Chondrocyte (in vitro differentiated cells): Measurements from ENCODE around the gene NUDT15. TPM values are rescaled to one million over a fixed set of nuclear protein-coding genes. Genes with fewer than 3 reads are reported as not detected.
A peak's percentile ranks its signal among the peaks of the same experiment; 100 is the strongest.

Experiments used
- DNase-seq: peaks from one replicate; pipeline ENCODE4 v3.0.0; 2021; ENCODE audit warnings: mixed read lengths, low spot score
- H3K27ac Mint-ChIP-seq: one replicate; pipeline ENCODE4 v1.8.0; 2021; ENCODE audit warnings: mild to moderate bottlenecking, moderate library complexity, mixed read lengths; ENCODE audit not compliant: unreplicated experiment
- H3K27me3 Mint-ChIP-seq: 2 replicates; pipeline ENCODE4 v1.8.0; 2021; ENCODE audit warnings: low read depth, mixed read lengths
- H3K36me3 Mint-ChIP-seq: 2 replicates; pipeline ENCODE4 v1.8.0; 2021; ENCODE audit warnings: low read depth, mixed read lengths
- H3K4me1 Mint-ChIP-seq: 2 replicates; pipeline ENCODE4 v1.8.0; 2021; ENCODE audit warnings: low read depth, mild to moderate bottlenecking, mixed read lengths
- H3K4me3 Mint-ChIP-seq: one replicate; pipeline ENCODE4 v1.8.0; 2021; ENCODE audit warnings: mild to moderate bottlenecking, moderate library complexity, mixed read lengths; ENCODE audit not compliant: unreplicated experiment
- H3K9me3 Mint-ChIP-seq: 2 replicates; pipeline ENCODE4 v1.8.0; 2021; ENCODE audit warnings: low read depth, mixed read lengths
- total RNA-seq: library from RNA; stranded (reverse); gene quantifications from 3 replicates; pipeline ENCODE4 v1.2.1, GENCODE V29; 2021
- TF ChIP-seq, protein P1 (sequence below): fragments of 200-600 bp; sonication (generic); IDR thresholded peaks from 2 replicates; pipeline ENCODE4 v1.5.0; 2021; ENCODE audit warnings: antibody characterized with exemption, mild to moderate bottlenecking, moderate library complexity

Gene NUDT15
- total RNA-seq, 1 donor from 2014 or later = 9.9 TPM

DNA sequence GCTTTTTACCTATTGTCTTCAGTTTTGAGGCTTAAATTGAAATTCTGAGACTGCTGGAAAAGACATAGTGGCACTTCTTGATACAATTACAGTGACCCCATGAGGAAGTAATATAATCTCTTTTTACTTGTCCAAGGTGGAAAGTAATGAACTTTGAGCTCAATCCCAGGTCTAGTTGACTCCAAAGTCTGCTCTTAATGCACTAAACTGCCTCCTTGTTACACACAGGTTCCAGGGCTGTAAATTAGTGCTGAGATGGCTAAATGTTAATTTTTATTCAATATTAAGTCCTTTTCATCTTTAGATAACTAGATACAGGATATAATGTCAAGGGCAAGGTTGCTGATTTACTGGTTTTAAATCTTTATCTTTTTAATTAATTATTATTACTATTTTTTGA, 2.5 kb downstream of the NUDT15 start:
- DNase-seq = no peak
- TF ChIP-seq, protein P1, sequence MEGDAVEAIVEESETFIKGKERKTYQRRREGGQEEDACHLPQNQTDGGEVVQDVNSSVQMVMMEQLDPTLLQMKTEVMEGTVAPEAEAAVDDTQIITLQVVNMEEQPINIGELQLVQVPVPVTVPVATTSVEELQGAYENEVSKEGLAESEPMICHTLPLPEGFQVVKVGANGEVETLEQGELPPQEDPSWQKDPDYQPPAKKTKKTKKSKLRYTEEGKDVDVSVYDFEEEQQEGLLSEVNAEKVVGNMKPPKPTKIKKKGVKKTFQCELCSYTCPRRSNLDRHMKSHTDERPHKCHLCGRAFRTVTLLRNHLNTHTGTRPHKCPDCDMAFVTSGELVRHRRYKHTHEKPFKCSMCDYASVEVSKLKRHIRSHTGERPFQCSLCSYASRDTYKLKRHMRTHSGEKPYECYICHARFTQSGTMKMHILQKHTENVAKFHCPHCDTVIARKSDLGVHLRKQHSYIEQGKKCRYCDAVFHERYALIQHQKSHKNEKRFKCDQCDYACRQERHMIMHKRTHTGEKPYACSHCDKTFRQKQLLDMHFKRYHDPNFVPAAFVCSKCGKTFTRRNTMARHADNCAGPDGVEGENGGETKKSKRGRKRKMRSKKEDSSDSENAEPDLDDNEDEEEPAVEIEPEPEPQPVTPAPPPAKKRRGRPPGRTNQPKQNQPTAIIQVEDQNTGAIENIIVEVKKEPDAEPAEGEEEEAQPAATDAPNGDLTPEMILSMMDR = no peak
- no peak overlapping the region for H3K4me3 Mint-ChIP-seq
- no peaks in the 10 kb centered on the region for H3K27me3 Mint-ChIP-seq
- no peaks in the 10 kb centered on the region for H3K9me3 Mint-ChIP-seq
- H3K27ac Mint-ChIP-seq = no peak overlapping the region
- peaks cover 55% of the 10 kb centered on the region for H3K4me1 Mint-ChIP-seq
- H3K36me3 Mint-ChIP-seq = no peaks in the 10 kb centered on the region

DNA sequence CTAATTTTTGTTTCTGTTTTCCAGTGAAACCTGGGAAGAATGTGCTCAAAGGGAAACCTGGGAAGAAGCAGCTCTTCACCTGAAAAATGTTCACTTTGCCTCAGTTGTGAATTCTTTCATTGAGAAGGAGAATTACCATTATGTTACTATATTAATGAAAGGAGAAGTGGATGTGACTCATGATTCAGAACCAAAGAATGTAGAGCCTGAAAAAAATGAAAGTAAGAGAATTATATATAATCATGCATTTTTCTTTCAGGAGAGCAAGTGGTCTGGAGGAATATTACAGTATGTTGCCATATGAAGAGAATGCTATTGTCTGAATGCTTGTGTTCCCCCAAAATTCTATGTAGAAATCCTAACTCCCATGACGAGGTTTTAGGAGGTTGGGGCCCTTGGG, 3.4 kb downstream of the NUDT15 start:
- peak overlapping the region; percentile 60 for H3K27ac Mint-ChIP-seq
- TF ChIP-seq, protein P1 = no peak
- no peaks in the 10 kb centered on the region for H3K27me3 Mint-ChIP-seq
- H3K36me3 Mint-ChIP-seq = no peaks in the 10 kb centered on the region
- H3K9me3 Mint-ChIP-seq = no peaks in the 10 kb centered on the region
- H3K4me3 Mint-ChIP-seq = no peak overlapping the region
- H3K4me1 Mint-ChIP-seq = peaks cover 55% of the 10 kb centered on the region
- DNase-seq = no peak

DNA sequence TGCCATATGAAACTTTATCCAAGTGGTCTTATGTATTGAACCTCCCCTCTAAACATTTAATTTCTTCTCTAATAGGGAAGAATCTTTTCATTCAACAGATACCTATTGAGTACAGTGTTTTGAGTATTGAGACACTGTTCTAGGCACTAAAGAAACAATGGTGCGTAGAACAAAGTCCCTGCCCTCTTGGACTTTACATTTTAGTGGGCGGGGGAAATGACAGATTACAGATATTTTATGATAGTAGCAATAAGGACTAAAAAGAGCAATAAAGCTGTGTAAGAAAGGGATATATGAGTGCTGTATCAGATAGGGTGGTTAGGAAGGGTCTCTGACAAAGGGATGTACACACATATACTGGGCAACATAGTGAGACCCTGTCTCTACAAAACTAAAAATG, 5.4 kb downstream of the NUDT15 start:
- H3K4me3 Mint-ChIP-seq = no peak overlapping the region
- no peaks in the 10 kb centered on the region for H3K27me3 Mint-ChIP-seq
- TF ChIP-seq, protein P1 = no peak
- peak overlapping the region; percentile 85 for H3K27ac Mint-ChIP-seq
- no peak for DNase-seq
- no peaks in the 10 kb centered on the region for H3K36me3 Mint-ChIP-seq
- peaks cover 42% of the 10 kb centered on the region for H3K4me1 Mint-ChIP-seq
- H3K9me3 Mint-ChIP-seq = no peaks in the 10 kb centered on the region

DNA sequence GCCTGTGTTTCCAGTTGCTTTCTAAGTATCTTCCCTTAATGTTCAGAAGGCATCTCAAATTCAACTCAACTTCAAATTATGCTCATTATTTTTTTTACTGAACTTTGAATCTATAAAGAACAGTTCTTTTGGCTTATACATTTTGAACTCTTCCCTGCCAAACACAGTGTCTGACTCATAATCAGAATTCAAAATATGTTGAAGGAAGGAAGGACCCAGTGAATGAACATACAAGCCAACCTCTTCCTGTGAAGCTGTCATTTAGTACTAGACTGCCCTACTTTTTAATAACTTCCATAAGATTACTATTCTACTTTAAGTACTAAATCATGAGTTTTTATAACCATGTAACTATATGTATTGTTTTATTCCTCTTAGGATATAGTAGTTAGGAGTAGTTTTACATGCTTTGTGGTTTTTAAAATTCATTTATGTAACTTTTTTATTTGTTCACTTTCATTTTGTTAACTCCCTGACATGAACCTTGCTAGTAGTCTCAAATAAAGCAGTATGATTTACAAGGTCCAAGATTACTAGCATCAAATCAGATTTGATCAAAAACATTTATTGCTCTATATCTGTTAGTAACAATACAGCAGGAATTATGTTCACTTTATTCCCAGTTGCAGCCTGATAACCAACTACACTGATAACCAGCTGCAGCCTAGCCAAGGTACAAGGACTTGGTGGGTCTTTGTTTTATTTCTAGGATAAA, 6.4 kb downstream of the NUDT15 start:
- no peaks in the 10 kb centered on the region for H3K36me3 Mint-ChIP-seq

DNA sequence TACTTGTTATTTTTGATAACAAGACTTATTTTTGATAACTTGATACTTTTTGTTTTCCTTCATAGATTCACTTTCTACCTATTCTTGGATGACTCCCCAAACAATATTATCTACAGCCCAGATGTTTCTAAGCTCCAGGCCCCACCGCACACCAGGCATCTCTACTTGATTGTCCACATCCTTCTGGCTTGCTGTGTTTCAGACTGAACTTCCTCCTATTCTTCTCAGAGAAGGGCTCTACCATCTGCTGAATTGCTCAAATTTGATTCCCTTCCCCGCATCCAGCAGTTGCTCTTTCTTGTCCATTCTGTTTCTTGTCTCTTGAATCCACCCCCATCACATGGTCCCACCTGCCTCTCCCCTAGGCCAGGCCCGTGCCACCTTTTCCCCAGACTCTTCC, 13.0 kb downstream of the NUDT15 start:
- H3K27ac Mint-ChIP-seq = no peak overlapping the region
- peaks cover 16% of the 10 kb centered on the region for H3K36me3 Mint-ChIP-seq
- no peak overlapping the region for H3K4me3 Mint-ChIP-seq
- H3K27me3 Mint-ChIP-seq = no peaks in the 10 kb centered on the region
- TF ChIP-seq, protein P1 = no peak
- no peaks in the 10 kb centered on the region for H3K9me3 Mint-ChIP-seq
- H3K4me1 Mint-ChIP-seq = no peaks in the 10 kb centered on the region
- DNase-seq = no peak

More for the DNA sequence above, 6.4 kb downstream of the NUDT15 start:
- Mint-ChIP-seq H3K27ac (peak overlapping the region; percentile 85), H3K27me3 (no peaks in the 10 kb centered on the region), H3K9me3 (no peaks in the 10 kb centered on the region), H3K4me1 (peaks cover 32% of the 10 kb centered on the region), H3K4me3 (no peak overlapping the region)
- no peak for DNase-seq
- TF ChIP-seq, protein P1 = no peak
